ENCODE results near the gene FFAR2. TPM values are rescaled to one million over a fixed set of nuclear protein-coding genes. Genes with fewer than 3 reads are reported as not detected.
A peak's percentile ranks its signal among the peaks of the same experiment; 100 is the strongest.
"Not testable (repeated sequence)": the region's sequence is repeated elsewhere in the genome, so short reads cannot be mapped to it uniquely, and the experiment has no call there.

Gene FFAR2
- polyA plus RNA-seq, 3 donors from 2014 or later = 0.12 to 1.6 (median 0.15) TPM

DNA sequence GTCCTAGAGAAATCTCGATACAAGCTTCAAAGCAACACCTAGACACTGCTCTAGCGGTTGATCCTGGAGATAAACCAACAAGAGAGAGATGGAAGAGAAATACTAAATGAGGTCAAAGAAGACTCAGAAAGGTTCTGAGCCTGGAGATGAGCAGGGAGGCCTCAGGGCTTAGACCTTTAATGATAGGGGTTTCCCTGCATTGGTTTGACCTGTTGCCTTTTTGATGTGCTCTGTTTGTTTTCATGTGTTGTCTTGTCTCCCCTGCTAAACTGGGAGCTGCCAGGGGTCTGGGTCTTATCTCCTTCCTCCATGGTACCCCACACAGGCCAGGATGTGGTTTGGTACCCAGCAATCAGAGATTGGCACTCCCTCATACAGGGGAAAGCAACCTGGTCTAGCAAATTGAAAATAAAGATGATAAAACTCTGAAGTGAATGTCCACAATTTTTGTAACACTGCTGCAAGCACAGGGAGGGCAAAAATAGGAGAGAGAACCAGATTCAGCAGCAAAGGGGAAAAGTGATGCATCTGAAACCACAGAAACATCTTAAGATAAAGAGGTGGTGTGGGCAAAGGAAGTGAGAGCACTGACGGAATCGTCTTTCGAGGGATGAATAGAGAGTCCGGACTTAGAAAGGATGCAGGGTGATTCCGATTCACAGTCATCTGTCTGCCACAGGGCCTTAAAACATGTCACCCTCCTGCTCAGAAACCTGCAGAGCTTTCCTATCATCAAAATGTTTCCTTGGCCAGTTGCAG is 3.5 kb downstream of the FFAR2 start:
- Mint-ChIP-seq H3K4me3 (peak overlapping the region in 4 of 5 donors; percentile 5 to 71 (median 45)), H3K9me3 (no peaks in the 10 kb centered on the region), H3K27me3 (ENCODE audit: low read depth in 3 of 3) (peaks cover 3 to 8% (median 6%) of the 10 kb centered on the region in 3 donors), H3K36me3 (peaks cover 0 to 3% (median 0%) of the 10 kb centered on the region in 3 donors), H3K4me1 (peaks cover 34 to 50% of the 10 kb centered on the region in 2 donors), H3K27ac (peak overlapping the region; percentile 61 to 90 (median 76))
- DNase-seq = peak; percentile 36 to 48 (median 42)

DNA sequence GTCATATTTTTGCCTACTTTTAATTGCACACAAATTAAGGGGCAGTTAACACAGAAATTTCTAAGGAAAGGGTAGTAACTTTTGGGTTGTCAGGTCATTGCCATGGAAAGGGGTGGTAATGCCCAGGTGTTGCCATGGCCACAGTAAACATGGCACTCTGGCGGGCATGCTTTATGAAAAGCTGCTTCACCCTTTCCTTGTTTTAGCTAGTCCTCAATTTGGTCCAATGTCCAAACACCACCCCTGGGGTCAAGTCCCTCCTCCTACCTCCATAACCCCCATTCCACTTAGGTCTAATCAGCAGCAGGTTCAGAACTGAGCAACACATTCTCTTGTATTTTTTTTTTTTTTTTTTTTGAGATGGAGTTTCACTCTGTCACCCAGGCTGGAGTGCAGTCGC is 6.6 kb downstream of the FFAR2 start:
- Mint-ChIP-seq H3K27me3 (ENCODE audit: low read depth in 3 of 3) (peaks cover 0 to 7% (median 0%) of the 10 kb centered on the region in 3 donors), H3K27ac (no peak overlapping the region), H3K4me3 (no peak overlapping the region), H3K36me3 (peaks cover 0 to 3% (median 0%) of the 10 kb centered on the region in 3 donors), H3K4me1 (peaks cover 26 to 40% of the 10 kb centered on the region in 2 donors), H3K9me3 (no peaks in the 10 kb centered on the region)
- DNase-seq = no peak

DNA sequence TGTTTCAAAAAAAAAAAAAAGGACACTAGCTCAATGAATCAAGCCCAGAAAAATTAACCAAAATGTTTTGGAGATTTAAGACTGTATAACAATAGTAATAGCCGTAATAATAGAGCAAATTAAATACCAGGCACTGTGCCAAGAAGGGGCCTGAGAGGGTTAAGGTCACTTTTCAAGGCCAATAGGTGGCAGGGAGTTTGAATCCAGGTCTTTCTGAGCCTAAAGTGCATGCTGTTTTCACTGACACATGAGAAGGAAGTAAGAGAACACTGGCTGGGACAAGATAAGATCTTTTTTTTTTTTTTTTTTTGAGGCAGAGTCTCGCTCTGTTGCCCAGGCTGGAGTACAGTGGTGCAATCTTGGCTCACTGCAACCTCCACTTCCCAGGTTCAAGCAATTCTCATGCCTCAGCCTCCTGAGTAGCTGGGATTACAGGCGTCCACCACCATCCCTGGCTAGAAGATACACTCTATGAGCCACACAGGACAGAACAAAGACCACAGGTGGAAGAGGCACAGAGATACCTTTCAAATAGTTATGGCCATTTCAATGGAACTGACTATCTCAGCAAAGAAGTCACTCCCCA is 7.7 kb downstream of the FFAR2 start:
- peaks cover 30 to 48% of the 10 kb centered on the region in 2 donors for H3K4me1 Mint-ChIP-seq
- H3K4me3 Mint-ChIP-seq = no peak overlapping the region
- peak overlapping the region in 2 of 6 donors; percentile 38 to 64 for H3K27ac Mint-ChIP-seq
- DNase-seq = no peak
- peaks cover under 1 to 2% (median 2%) of the 10 kb centered on the region in 3 donors for H3K27me3 Mint-ChIP-seq (ENCODE audit: low read depth in 3 of 3)
- H3K36me3 Mint-ChIP-seq = peaks cover 0 to 3% (median 0%) of the 10 kb centered on the region in 3 donors
- H3K9me3 Mint-ChIP-seq = no peaks in the 10 kb centered on the region

DNA sequence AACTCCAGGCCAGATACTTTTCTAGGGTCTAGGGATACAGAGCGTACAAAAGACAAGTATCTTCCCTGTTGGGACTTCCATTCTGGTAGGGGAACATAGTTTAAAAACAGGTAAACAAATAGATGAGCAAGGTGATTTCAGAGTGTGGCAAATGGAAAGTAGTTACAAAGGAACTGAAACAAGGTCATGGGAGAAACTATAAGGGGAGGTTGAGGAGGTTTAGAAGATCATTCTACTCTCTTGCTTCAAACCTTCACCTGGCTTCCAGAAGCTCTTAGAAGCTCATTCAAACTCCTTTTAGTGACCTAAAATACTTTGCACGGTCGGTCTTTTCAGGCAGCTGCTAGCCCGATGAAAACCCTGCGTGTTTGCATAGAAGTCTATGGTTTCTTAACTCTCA is 9.1 kb downstream of the FFAR2 start:
- DNase-seq = no peak
- peaks cover 2 to 3% (median 2%) of the 10 kb centered on the region in 3 donors for H3K27me3 Mint-ChIP-seq (ENCODE audit: low read depth in 3 of 3)
- H3K9me3 Mint-ChIP-seq = no peaks in the 10 kb centered on the region
- H3K4me1 Mint-ChIP-seq = peaks cover 25 to 42% of the 10 kb centered on the region in 2 donors
- H3K4me3 Mint-ChIP-seq = no peak overlapping the region
- no peaks in the 10 kb centered on the region for H3K36me3 Mint-ChIP-seq
- H3K27ac Mint-ChIP-seq = peak overlapping the region in 3 of 6 donors; percentile 5 to 68 (median 60)

DNA sequence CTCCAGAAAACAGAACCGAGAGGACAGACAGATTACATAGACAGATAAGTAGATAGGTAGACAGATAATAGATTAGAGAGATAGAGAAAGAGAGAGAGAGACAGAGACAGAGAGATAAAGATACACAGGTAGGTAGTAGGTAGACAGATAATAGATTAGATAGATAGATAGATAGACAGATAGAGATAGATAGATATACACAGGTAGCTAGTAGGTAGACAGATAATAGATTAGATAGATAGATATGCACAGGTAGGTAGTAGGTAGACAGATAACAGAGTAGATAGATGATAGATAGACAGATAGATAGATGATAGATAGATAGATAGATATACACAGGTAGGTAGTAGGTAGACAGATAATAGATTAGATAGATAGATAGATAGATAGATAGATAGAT is 10.1 kb downstream of the FFAR2 start:
- Mint-ChIP-seq H3K4me3 (no peak overlapping the region), H3K4me1 (peaks cover 29 to 42% of the 10 kb centered on the region in 2 donors), H3K9me3 (no peaks in the 10 kb centered on the region), H3K27ac (peak overlapping the region in 4 of 6 donors; percentile 5 to 63 (median 27)), H3K36me3 (no peaks in the 10 kb centered on the region), H3K27me3 (ENCODE audit: low read depth in 3 of 3) (peaks cover 3 to 8% (median 8%) of the 10 kb centered on the region in 3 donors)
- no peak for DNase-seq

DNA sequence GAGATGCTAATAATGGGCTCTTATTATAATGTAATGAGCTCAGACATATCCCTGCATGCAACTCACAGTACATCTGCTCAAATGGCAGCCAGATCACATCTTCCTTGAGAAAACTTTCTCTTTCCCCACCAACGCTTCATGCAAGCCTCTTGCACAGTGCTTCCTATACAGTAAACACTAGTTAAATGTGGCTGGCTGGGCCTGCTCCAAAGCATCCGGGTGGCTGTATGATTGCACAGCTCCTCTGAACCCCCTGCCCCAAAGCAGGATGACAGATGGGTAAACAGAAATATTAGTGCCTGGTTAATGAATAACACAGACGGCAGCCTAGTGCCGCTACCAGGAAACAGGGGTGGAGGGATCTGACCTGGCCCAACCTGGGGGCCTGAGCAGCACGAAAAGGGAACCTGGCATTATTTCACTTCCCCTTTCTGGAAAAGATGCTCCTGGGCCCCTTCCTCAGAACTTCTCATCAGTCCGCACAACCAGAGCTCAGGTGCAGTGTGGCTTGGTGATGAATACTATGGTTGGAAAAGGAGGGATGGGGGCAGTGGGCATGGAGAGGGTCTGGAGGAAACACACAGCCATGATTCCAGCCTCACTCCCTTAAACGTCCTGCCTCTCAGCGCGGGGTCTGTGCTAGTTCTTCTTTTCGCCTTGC is 10.8 kb downstream of the FFAR2 start:
- Mint-ChIP-seq H3K4me3 (no peak overlapping the region), H3K36me3 (no peaks in the 10 kb centered on the region), H3K4me1 (peaks cover 34 to 47% of the 10 kb centered on the region in 2 donors), H3K27me3 (ENCODE audit: low read depth in 3 of 3) (peaks cover 3 to 10% (median 9%) of the 10 kb centered on the region in 3 donors), H3K27ac (peak overlapping the region in 4 of 6 donors; percentile 5 to 62 (median 26)), H3K9me3 (no peaks in the 10 kb centered on the region)
- no peak for DNase-seq

DNA sequence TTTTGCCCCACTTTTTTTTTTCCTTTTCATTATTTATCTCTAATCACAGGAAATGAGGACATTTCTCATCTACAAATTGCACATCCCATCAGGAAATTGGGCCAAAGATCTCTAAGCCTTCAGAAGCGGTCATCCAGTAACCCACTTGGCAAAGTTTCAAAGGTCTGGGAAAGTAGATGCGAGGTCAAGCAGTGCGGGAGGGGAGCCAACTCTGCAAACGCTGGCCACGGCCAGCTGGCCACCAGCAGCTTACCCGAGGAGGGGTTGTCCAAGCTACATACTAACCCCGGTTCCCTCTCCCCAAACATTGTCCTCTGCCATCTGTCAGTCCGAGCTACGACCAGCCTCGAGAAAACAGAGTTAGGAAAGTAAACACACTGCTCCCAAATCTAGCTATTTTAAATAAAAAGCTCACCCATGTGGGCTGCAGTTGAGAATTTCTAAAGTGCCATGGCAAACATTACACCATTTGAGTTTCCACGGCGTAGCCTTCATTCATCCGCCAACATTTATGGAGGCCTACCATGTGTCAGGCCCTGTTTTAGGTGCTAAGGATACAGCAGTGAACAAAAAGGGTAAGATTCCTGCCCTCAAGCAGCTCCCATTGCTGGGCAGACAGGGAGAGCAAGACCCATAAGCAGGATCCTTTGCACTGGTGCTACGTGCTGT is 11.5 kb downstream of the FFAR2 start:
- Mint-ChIP-seq H3K36me3 (no peaks in the 10 kb centered on the region), H3K4me1 (peaks cover 40 to 54% of the 10 kb centered on the region in 2 donors), H3K9me3 (no peaks in the 10 kb centered on the region), H3K27ac (peak overlapping the region in 4 of 6 donors; percentile 5 to 92 (median 72)), H3K4me3 (no peak overlapping the region), H3K27me3 (ENCODE audit: low read depth in 3 of 3) (peaks cover 3 to 10% (median 9%) of the 10 kb centered on the region in 3 donors)
- DNase-seq = no peak

DNA sequence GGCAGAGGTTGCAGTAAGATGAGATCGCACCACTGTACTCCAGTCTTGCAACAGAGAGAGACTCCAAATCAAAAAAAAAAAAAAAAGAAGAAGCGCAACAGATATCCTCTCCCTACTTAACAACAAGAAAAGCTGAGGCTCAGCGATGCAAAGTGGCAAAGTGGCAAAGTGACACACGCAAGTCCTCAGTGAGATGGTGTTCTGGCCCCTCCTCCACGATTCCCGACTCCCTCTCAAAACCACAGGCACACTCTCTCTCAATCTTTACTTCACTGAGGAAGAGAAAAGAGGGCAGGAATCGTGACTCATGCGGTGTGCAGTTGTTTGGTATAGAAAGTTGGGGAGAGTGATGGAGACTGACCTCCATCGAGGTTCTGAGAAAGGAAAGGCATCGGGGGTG is 12.6 kb downstream of the FFAR2 start:
- no peaks in the 10 kb centered on the region for H3K9me3 Mint-ChIP-seq
- peaks cover 3 to 10% (median 9%) of the 10 kb centered on the region in 3 donors for H3K27me3 Mint-ChIP-seq (ENCODE audit: low read depth in 3 of 3)
- H3K4me1 Mint-ChIP-seq = peaks cover 45 to 62% of the 10 kb centered on the region in 2 donors
- DNase-seq = no peak
- H3K36me3 Mint-ChIP-seq = no peaks in the 10 kb centered on the region
- H3K27ac Mint-ChIP-seq = peak overlapping the region; percentile 61 to 94 (median 75)
- peak overlapping the region; percentile 7 to 68 (median 31) for H3K4me3 Mint-ChIP-seq

DNA sequence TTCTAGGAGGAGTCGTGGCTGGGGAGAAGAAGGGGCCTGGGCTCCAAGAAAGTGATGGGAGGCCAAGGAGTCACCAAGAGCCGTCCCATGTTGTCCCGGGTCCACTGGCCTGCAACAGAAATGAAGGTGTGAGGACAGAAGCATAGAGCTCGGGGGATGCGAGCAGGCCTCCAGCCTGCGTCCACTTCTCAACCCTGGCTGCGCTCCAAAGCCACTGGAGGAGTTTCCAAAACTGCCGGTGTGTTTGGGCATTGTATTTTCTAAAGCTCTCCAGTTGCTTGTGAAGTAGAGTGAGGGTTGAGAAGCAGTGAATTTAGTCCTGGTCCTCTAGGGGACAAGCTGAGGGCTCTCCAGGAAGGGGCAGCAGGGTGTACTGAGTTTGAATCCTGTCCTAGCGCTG is 13.0 kb downstream of the FFAR2 start:
- peaks cover 3 to 10% (median 9%) of the 10 kb centered on the region in 3 donors for H3K27me3 Mint-ChIP-seq (ENCODE audit: low read depth in 3 of 3)
- peak overlapping the region; percentile 61 to 94 (median 75) for H3K27ac Mint-ChIP-seq
- H3K4me3 Mint-ChIP-seq = peak overlapping the region in 3 of 5 donors; percentile 7 to 68 (median 14)
- H3K36me3 Mint-ChIP-seq = no peaks in the 10 kb centered on the region
- H3K9me3 Mint-ChIP-seq = no peaks in the 10 kb centered on the region
- peaks cover 41 to 58% of the 10 kb centered on the region in 2 donors for H3K4me1 Mint-ChIP-seq
- no peak for DNase-seq

DNA sequence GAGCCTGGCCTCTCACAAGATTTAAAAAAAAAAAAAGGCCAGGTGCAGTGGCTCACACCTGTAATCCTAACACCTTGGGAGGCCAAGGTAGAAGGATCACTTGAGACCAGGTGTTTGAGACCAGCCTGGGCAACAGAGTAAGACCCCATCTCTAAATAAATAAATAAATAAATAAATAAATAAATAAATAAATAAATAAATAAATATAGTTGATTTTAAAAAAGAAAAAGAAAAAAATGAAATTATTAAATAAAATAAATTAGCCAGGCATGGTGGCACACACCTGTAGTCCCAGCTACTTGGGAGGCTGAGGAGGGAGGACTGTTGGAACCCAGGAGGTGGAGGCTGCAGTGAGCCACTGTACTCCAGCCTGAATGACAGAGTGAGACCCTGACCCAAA is 13.7 kb downstream of the FFAR2 start:
- H3K4me1 Mint-ChIP-seq = peaks cover 41 to 58% of the 10 kb centered on the region in 2 donors
- H3K27ac Mint-ChIP-seq = peak overlapping the region in 4 of 6 donors; percentile 98 to 100 (median 98)
- not testable (repeated sequence) for H3K36me3 Mint-ChIP-seq; H3K4me3 Mint-ChIP-seq; DNase-seq; H3K9me3 Mint-ChIP-seq; H3K27me3 Mint-ChIP-seq (ENCODE audit: low read depth in 3 of 3)

DNA sequence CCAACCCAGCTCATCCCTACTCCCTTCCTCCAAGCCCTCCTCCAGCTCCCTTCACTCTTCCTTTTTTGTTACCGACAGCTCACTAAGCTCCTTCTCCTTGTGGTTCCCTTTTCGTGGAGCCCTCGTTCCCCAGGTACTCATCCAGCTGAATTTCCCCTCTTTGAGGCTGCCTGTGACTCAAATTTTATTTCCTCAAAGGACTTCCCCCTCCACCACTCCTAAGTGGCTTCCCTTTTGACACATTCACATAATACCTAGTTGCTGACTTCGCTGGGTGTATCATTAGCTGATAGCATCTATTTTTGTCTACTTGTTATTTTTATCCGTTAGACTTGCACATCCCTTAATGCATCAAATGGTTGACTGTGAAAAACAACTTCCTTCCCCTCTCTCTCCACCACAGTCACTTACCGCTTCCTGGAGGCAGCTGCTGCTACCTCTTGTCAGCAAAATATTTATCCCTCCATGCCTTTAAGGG is 14.5 kb downstream of the FFAR2 start:
- Mint-ChIP-seq H3K27ac (peak overlapping the region; percentile 98 to 100 (median 98)), H3K4me3 (peak overlapping the region; percentile 78 to 91 (median 86)), H3K9me3 (no peaks in the 10 kb centered on the region), H3K27me3 (ENCODE audit: low read depth in 3 of 3) (peaks cover 3 to 10% (median 9%) of the 10 kb centered on the region in 3 donors), H3K36me3 (no peaks in the 10 kb centered on the region), H3K4me1 (peaks cover 41 to 59% of the 10 kb centered on the region in 2 donors)
- peak; percentile 87 to 89 (median 87) for DNase-seq

DNA sequence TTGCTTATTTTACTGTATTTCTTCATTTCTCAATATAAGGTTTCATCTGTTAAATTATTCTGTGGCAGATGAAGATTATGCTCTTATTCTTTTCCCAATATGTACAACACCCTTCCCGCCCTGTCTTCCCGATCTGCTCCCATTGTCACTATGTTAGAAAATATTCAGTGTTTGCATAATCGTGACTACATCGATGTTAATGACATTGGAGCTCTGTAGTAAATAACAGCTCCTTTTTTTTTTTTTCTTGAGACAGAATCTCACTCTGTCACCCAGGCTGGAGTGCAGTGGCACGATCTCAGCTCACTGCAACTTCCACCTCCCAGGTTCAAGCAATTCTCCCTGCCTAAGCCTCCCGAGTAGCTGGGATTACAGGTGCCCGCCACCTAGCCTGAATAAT is 14.9 kb downstream of the FFAR2 start:
- not testable (repeated sequence) for H3K9me3 Mint-ChIP-seq, H3K36me3 Mint-ChIP-seq, DNase-seq
- Mint-ChIP-seq H3K27ac (peak overlapping the region; percentile 98 to 100 (median 98)), H3K4me1 (peaks cover 44 to 62% of the 10 kb centered on the region in 2 donors), H3K4me3 (peak overlapping the region; percentile 78 to 91 (median 86)), H3K27me3 (ENCODE audit: low read depth in 3 of 3) (peaks cover 3 to 11% (median 10%) of the 10 kb centered on the region in 3 donors)

DNA sequence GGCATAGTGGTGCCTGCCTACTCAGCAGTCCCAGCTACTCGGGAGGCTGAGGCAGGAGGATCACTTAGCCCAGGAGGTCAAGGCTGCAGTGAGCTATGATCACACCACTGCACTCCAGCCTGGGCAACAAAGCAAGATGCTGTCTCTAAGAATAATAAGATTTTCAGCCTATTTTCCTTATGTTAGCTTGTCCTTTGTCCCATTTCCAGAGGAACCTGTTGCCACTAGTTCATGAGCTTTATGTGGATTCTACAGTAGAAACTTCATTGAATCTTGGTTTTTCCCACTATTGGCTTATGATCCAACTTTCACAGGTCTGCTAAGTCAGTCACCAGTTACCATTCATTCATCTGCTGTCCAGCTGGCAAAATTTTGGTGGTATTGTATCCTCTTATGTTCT is 18.2 kb downstream of the FFAR2 start:
- H3K9me3 Mint-ChIP-seq = no peaks in the 10 kb centered on the region
- H3K27me3 Mint-ChIP-seq (ENCODE audit: low read depth in 3 of 3) = peaks cover 5 to 9% (median 7%) of the 10 kb centered on the region in 3 donors
- H3K4me1 Mint-ChIP-seq = peaks cover 38 to 48% of the 10 kb centered on the region in 2 donors
- H3K36me3 Mint-ChIP-seq = no peaks in the 10 kb centered on the region
- DNase-seq = no peak
- no peak overlapping the region for H3K4me3 Mint-ChIP-seq
- peak overlapping the region in 3 of 6 donors; percentile 20 to 75 (median 69) for H3K27ac Mint-ChIP-seq
